ENCODE data around the gene GJA3.

GJA3 gene

DNA sequence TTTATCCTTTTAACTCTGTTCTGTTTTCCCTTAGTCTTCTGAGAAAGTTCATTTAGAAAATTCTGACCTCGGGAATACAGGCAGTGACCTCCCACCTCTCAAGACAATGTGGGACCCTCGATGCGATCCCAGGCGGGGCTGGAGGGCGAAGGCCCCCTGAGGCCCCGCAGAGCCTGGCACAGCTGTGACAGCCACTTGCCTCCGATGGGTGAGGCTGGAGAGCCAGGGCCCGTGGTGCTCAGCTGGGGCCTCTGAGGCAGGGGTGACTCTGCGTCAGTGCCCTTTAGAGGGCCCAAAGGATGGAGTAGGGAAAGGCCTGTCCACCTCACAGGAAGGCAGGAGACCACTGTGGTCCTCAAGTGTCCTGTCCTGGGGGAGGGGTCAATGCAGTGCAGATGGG, 10.3 kb downstream of the GJA3 start:
- DNase-seq (ENCODE audit: low read depth): no peak
- no peak overlapping the region for H3K4me3 ChIP-seq (ENCODE audit: low read depth, low read length)
- TF ChIP-seq, protein P1, sequence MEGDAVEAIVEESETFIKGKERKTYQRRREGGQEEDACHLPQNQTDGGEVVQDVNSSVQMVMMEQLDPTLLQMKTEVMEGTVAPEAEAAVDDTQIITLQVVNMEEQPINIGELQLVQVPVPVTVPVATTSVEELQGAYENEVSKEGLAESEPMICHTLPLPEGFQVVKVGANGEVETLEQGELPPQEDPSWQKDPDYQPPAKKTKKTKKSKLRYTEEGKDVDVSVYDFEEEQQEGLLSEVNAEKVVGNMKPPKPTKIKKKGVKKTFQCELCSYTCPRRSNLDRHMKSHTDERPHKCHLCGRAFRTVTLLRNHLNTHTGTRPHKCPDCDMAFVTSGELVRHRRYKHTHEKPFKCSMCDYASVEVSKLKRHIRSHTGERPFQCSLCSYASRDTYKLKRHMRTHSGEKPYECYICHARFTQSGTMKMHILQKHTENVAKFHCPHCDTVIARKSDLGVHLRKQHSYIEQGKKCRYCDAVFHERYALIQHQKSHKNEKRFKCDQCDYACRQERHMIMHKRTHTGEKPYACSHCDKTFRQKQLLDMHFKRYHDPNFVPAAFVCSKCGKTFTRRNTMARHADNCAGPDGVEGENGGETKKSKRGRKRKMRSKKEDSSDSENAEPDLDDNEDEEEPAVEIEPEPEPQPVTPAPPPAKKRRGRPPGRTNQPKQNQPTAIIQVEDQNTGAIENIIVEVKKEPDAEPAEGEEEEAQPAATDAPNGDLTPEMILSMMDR (IDR thresholded peaks at IDR 0.05; ENCODE audit: insufficient read depth, low read depth, low read length, missing control alignments): no peak

DNA sequence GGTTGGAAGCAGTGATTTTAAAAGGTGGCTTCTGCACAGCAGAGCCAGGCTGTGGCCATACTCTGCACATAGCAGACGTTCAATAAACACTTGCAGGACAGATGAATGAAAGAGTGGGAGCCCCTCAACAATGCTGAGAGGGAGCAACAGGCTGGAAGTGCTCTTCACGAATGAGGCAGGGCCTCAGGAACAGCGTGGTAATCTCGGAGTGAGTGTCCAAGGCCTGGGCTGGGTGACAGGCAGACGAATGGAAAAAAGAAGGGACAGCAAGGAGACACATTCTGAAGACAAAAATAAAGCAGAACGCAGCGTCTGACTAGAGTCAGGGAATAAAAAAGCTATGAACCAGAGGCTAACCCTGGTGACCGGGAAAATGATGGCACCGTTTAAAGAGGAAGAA, 11.1 kb downstream of the GJA3 start:
- TF ChIP-seq, protein P1 (IDR thresholded peaks at IDR 0.05; ENCODE audit: insufficient read depth, low read depth, low read length, missing control alignments): no peak
- DNase-seq (ENCODE audit: low read depth): no peak
- no peak overlapping the region for H3K4me3 ChIP-seq (ENCODE audit: low read depth, low read length)

DNA sequence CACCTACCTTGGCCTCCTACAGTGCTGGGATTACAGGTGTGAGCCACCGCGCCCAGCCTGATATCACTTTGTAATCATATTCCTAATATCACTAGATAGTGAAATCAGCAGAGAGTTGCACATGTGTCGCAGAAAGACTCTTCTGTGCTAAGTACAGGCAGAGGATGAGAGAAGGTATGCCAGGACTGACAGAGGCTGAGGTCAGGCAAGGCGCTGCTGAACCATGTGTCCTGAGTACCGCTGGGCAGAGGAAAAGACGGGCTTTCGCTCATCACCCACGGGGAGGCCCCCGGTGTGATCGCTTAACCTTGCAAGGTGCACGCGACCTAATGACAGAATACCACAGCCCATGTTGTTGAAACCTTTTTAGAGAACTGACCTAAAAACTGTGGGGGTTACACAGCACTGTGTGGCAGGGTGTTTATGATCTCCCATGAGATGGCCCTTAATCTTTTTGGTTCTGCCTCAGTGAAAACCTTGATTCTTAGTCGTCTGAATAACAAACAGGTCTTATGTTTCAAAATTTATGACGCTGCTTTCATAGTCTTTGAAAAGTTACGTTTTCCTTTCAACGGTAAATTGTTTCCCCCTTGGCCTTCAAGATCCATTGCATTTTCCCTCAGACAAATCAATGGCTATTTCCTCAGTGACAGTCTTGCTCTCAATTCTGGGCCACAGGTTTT, 12.2 kb downstream of the GJA3 start:
- TF ChIP-seq, protein P1 (IDR thresholded peaks at IDR 0.05; ENCODE audit: insufficient read depth, low read depth, low read length, missing control alignments): no peak
- no peak for DNase-seq (ENCODE audit: low read depth)
- no peak overlapping the region for H3K4me3 ChIP-seq (ENCODE audit: low read depth, low read length)

DNA sequence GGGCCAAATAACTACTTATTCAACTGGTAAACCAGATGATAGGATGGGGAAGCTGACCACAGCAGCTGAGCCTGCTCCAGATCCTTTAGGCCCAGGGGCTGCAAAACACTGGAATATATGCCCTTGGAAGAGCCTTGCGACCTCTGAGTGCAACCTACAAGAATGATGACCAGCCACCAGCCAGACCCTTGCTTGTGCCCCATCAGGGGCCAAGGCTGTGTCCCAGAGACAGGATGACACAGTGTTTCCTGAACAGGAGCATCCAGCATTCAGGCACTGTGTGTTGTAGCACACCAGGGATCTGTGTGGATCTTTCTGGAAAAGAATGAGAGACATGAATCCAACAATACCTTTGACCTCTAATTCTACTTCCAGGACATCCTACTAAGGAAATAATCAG, 14.5 kb downstream of the GJA3 start:
- TF ChIP-seq, protein P1 (IDR thresholded peaks at IDR 0.05; ENCODE audit: insufficient read depth, low read depth, low read length, missing control alignments): no peak
- DNase-seq (ENCODE audit: low read depth): no peak

DNA sequence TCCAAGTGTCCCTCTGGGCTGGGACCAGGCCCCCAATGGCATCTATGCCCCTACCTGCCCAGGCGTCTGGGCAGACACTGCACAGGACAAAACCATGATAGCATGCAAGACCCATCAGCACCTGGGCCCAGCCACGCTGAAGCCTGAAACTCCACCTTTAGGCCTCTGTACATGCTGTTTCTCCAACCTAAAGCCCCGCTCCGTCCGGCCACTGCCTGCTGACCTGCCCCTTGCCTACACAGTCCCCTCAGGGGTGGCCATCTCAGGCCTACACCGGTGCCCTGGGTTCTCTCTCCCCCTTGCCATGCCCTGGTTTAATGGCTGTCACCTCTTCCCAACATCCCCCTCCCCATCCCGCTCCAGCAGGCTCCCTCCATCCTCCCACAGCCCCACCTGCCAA, 15.3 kb downstream of the GJA3 start:
- no peak for DNase-seq (ENCODE audit: low read depth)
- no peak overlapping the region for H3K4me3 ChIP-seq (ENCODE audit: low read depth, low read length)
- TF ChIP-seq, protein P1 (IDR thresholded peaks at IDR 0.05; ENCODE audit: insufficient read depth, low read depth, low read length, missing control alignments): no peak

More for the DNA sequence above, 14.5 kb downstream of the GJA3 start:
- H3K4me3 ChIP-seq (ENCODE audit: low read depth, low read length): no peak overlapping the region

DNA sequence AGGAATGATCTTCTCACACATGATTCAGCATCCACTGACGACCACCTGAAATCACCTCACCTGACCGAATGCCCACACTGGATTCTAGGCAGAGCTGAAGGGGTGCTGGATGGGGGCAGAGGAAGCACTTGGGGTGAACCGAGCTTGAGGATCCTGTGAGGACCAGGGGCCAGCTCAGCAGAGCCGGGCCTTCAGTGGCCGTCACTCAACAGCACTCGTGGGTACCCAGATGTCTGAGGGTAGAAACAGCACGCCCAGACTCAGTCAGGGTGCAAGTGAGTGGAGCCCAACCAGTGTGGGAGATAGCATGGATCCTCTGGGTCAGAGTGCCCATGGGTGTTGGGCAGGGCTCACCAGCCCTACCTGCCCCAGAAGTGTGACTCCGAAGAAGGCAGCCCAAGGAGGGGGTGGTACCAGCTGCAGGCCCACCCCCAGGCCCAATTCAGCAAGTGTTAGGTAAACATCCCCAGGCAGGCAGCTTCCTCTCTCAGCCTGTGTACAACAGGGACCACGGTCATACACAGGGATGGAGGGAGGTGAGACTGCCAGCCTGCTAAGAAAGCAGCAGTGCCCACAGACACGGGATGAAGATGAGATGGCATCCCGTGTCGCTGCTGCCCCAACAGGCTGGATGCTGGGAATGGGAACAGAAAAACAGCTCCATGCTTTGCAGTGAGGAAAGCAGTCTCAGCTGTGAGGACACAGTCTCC, 16.6 kb downstream of the GJA3 start:
- TF ChIP-seq, protein P1 (IDR thresholded peaks at IDR 0.05; ENCODE audit: insufficient read depth, low read depth, low read length, missing control alignments): no peak
- no peak for DNase-seq (ENCODE audit: low read depth)
- no peak overlapping the region for H3K4me3 ChIP-seq (ENCODE audit: low read depth, low read length)
